Gastroesophageal sphincter (tissue), 4 donors: ENCODE data around the gene DBH. TPM values are rescaled to one million over a fixed set of nuclear protein-coding genes. Genes with fewer than 3 reads are reported as not detected.

Experiments used
- ATAC-seq: fragments of 150-250 bp; one replicate; pipeline ENCODE4 v1.9.1; 2016; ENCODE audit warnings: mild to moderate bottlenecking, moderate library complexity
- H3K27ac ChIP-seq, 4 donors: fragments of 200-600 bp; sonication (generic) in 3 of 4; 1 replicate in 3 of 4; 2 replicates in 1 of 4; pipeline ENCODE4 v1.5.1; 2016 to 2019
- H3K27me3 ChIP-seq: fragments of 200-600 bp; sonication (generic); one replicate; pipeline ENCODE4 v1.5.1; 2019
- H3K36me3 ChIP-seq, 2 donors: fragments of 200-600 bp; sonication (generic); one replicate each; pipeline ENCODE4 v1.5.1; 2019; ENCODE audit warnings: control low read depth in 1 of 2
- H3K4me1 ChIP-seq, 3 donors: fragments of 200-600 bp; sonication (generic); 1 replicate in 2 of 3; 2 replicates in 1 of 3; pipeline ENCODE4 v1.5.1; 2016 to 2019; ENCODE audit warnings: control low read depth in 2 of 3
- H3K4me3 ChIP-seq, 2 donors: fragments of 200-600 bp; sonication (generic); one replicate each; pipeline ENCODE4 v1.5.1; 2019; ENCODE audit warnings: mild to moderate bottlenecking in 1 of 2, moderate library complexity in 1 of 2
- H3K9me3 ChIP-seq, 3 donors: fragments of 200-600 bp; sonication (generic); one replicate each; pipeline ENCODE4 v1.5.1; 2017 to 2019; ENCODE audit warnings: control low read depth in 2 of 3
- EP300 ChIP-seq: sonication (generic); formaldehyde crosslinking; IDR thresholded peaks from one replicate; pipeline ENCODE4 v1.6.1; 2017; ENCODE audit warnings: antibody characterized with exemption, mild to moderate bottlenecking
- POLR2A ChIP-seq, 2 donors: fragments of 450-650 bp; IDR thresholded peaks; one replicate each; pipeline ENCODE4 v1.6.1; 2017; ENCODE audit warnings: antibody characterized with exemption in 2 of 2, mild to moderate bottlenecking in 2 of 2, moderate library complexity in 1 of 2
- POLR2AphosphoS5 ChIP-seq: sonication (generic); formaldehyde crosslinking; IDR thresholded peaks from one replicate; pipeline ENCODE4 v1.6.1; 2017; ENCODE audit warnings: antibody characterized with exemption
- WGBS, 2 donors: methylation state at CpG; one replicate each; pipeline ENCODE4 v1.1.5; 2018; ENCODE audit warnings: low coverage in 1 of 2; 5-methylcytosine and 5-hydroxymethylcytosine counted together
- total RNA-seq, 4 donors: library from RNA; depleted of rRNA; stranded (reverse); fragments of >200 nt; gene quantifications; one replicate each; pipeline ENCODE4 v1.1.0, GENCODE V29; 2016
- TF ChIP-seq, protein P1 (sequence below), 4 experiments: fragments of 200-600 bp in 2 of 4; fragments of 450-650 bp in 2 of 4; sonication (generic) in 1 of 4; IDR thresholded peaks; one replicate each; pipeline ENCODE4 v1.5.1; 2017 to 2019; ENCODE audit warnings: antibody characterized with exemption in 4 of 4, mild to moderate bottlenecking in 2 of 4, moderate library complexity in 2 of 4

DBH gene
- total RNA-seq, 4 donors from 2014 or later = not detected

DNA sequence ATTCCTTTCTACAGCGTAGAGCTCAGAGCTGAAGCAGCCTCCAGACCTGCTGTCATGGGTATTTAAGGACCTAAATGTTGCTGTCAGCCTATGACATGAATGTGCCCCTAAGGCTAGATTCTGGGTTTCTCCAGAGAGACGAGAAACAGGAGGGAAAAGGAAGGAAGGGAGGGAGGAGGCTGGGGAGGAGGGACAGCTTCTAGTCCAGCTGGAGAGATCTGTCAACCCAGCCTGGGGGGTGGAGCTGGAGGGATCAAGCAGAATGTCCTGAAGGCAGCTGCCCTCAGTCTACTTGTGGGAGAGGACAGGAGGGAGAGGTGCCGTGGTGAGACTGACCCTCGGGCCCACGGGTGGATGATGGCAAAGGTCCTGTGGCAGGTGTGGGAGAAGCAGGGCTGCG lies 1.1 kb upstream of the DBH start:
- Histone ChIP-seq H3K4me1 (peaks cover 0 to 6% (median 0%) of the 10 kb centered on the region in 3 donors), H3K36me3 (no peaks in the 10 kb centered on the region), H3K27me3 (peaks cover 88% of the 10 kb centered on the region), H3K27ac (no peak overlapping the region), H3K9me3 (no peaks in the 10 kb centered on the region), H3K4me3 (no peak overlapping the region)
- WGBS, 2 donors = 30 to 41% methylated on average over 2 to 3 of the region's 6 CpGs
- TF ChIP-seq, protein P1, sequence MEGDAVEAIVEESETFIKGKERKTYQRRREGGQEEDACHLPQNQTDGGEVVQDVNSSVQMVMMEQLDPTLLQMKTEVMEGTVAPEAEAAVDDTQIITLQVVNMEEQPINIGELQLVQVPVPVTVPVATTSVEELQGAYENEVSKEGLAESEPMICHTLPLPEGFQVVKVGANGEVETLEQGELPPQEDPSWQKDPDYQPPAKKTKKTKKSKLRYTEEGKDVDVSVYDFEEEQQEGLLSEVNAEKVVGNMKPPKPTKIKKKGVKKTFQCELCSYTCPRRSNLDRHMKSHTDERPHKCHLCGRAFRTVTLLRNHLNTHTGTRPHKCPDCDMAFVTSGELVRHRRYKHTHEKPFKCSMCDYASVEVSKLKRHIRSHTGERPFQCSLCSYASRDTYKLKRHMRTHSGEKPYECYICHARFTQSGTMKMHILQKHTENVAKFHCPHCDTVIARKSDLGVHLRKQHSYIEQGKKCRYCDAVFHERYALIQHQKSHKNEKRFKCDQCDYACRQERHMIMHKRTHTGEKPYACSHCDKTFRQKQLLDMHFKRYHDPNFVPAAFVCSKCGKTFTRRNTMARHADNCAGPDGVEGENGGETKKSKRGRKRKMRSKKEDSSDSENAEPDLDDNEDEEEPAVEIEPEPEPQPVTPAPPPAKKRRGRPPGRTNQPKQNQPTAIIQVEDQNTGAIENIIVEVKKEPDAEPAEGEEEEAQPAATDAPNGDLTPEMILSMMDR (IDR thresholded peaks at IDR 0.05) = no peak
- TF ChIP-seq POLR2AphosphoS5 (no peak), POLR2A (IDR thresholded peaks at IDR 0.05) (no peak), EP300 (no peak)
- ATAC-seq = no peak

DNA sequence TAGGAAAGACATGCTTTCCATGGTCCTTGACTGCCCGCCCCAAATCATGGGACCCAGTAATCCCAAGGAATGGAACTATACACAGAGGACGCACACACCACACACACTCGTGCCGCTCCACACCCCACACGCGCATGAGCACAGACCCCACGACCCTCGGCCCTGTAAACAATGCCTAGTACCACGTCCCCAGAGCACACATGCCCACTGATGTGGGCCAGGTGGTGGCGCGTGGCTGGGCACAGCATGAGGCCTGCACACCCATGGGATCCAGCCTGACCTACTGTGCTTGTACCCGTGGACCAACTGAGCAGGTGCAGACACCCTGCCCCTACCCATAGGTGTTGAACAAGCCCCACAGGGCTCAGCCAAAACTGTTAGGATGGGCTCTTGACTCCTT lies 739 bp downstream of the DBH start:
- Histone ChIP-seq H3K27ac (no peak overlapping the region), H3K27me3 (peaks cover 92% of the 10 kb centered on the region), H3K9me3 (no peaks in the 10 kb centered on the region), H3K4me1 (peaks cover 0 to 6% (median 0%) of the 10 kb centered on the region in 3 donors), H3K4me3 (no peak overlapping the region), H3K36me3 (no peaks in the 10 kb centered on the region)
- WGBS, 2 donors = 95% methylated on average over 11 of the region's 12 CpGs; no CpG with 5 or more reads in 1 of the 2 donors
- TF ChIP-seq POLR2A (IDR thresholded peaks at IDR 0.05) (no peak), POLR2AphosphoS5 (no peak)
- no peak for ATAC-seq

DNA sequence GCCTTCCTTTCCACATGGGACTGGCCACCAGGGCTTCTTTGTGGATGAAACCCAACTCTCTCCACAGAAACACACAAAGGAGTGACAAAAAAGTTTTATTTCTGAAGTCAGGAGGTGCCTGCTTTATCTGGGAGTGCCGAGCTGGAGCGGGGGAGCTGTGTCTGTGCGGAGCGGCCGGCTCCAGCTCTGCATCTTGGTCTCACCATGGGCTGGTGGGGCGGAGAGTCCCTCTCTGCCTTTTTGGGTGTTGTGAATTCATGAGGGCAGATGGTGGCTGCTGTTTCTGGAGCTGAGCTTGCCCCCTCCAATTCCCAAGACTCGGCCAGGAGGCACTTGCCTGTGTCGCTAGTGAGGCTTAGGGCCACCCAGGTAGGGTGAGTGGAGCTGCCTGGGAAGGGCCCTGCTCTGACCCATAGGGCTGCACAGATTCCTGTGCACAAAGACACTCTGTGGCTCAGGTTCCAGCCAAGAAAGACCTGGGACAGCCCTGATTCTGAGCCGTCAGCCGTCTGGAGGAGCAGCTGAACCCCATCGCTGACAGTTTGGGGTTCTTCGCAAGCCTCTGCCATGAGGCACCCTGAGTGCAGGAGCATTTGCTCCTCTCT lies 1.4 kb downstream of the DBH start:
- TF ChIP-seq POLR2A (IDR thresholded peaks at IDR 0.05) = no peak
- no peak for TF ChIP-seq POLR2AphosphoS5
- TF ChIP-seq, protein P1 (IDR thresholded peaks at IDR 0.05) = no peak
- no peak for TF ChIP-seq EP300
- Histone ChIP-seq H3K27ac (no peak overlapping the region), H3K4me3 (no peak overlapping the region), H3K4me1 (peaks cover 0 to 6% (median 0%) of the 10 kb centered on the region in 3 donors), H3K9me3 (no peaks in the 10 kb centered on the region), H3K27me3 (peaks cover 91% of the 10 kb centered on the region), H3K36me3 (no peaks in the 10 kb centered on the region)
- WGBS, 2 donors = 37 to 52% methylated on average over 2 to 3 of the region's 12 CpGs
- no peak for ATAC-seq

DNA sequence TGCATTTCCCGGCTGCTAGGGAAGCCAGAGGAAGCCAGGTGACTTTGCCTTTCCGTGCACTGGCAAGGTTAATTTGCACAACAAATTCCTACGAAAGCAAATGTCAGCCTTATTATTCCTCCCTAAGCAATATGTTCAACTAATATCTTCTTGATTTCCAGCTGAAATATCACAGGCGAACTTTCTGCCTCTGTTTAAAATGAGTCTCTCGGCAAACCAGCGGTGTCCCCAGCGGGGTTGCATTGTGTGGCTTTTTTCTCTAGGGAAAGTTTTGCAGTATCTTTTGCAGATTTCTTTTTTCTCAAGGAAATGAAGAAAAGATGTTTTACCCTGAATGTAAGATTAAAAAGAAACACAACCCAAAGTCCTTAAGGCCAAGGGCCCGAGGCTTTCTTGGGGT lies 1.9 kb downstream of the DBH start:
- TF ChIP-seq POLR2A (IDR thresholded peaks at IDR 0.05) = no peak
- TF ChIP-seq, protein P1 (IDR thresholded peaks at IDR 0.05) = no peak
- TF ChIP-seq POLR2AphosphoS5 = no peak
- TF ChIP-seq EP300 = no peak
- no peak overlapping the region for H3K4me3 ChIP-seq
- H3K27me3 ChIP-seq = peaks cover 89% of the 10 kb centered on the region
- 59 to 64% methylated on average over 6 to 7 of the region's 8 CpGs for WGBS, 2 donors
- H3K27ac ChIP-seq = no peak overlapping the region
- no peak for ATAC-seq
- no peaks in the 10 kb centered on the region for H3K9me3 ChIP-seq
- peaks cover 0 to 6% (median 0%) of the 10 kb centered on the region in 3 donors for H3K4me1 ChIP-seq
- H3K36me3 ChIP-seq = no peaks in the 10 kb centered on the region

DNA sequence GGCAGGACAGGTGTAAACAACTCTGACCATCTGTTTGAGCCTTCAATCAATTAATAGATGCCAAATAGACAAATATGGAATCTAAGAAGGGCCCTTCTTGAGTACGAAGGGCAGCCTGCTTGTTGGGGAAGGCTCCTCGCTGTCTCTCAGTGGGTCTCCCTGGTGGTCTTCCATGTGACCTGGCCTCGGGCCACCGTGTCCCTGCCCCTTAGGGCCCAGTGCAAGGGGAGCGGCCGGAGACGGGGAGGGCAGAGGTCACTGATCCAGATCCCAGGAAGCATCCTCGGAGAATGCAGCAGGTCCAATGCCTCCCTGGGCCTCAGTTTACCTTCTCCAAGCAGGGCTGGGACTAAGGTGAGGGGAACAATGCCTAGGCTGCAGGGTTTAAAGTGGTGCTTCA lies 2.5 kb downstream of the DBH start:
- Histone ChIP-seq H3K4me3 (no peak overlapping the region), H3K4me1 (peaks cover 0 to 6% (median 0%) of the 10 kb centered on the region in 3 donors), H3K9me3 (no peaks in the 10 kb centered on the region), H3K27me3 (peaks cover 89% of the 10 kb centered on the region), H3K36me3 (no peaks in the 10 kb centered on the region), H3K27ac (no peak overlapping the region)
- ATAC-seq = no peak
- 63% methylated on average over 5 of the region's 8 CpGs; no CpG with 5 or more reads in 1 of the 2 donors for whole genome bisulfite sequencing, 2 donors
- no peak for TF ChIP-seq EP300
- TF ChIP-seq POLR2AphosphoS5 = no peak
- TF ChIP-seq POLR2A (IDR thresholded peaks at IDR 0.05) = no peak
- TF ChIP-seq, protein P1 (IDR thresholded peaks at IDR 0.05) = no peak
